LNCaP clone FGC (cell line): Measurements from ENCODE around the gene HYKK.
"Not testable (repeated sequence)": the region's sequence is repeated elsewhere in the genome, so short reads cannot be mapped to it uniquely, and the experiment has no call there.

Experiments
- DNase-seq: peaks from one replicate; pipeline ENCODE4 v3.0.0-alpha.2; 2011; ENCODE audit warnings: low read depth
- H3K4me3 ChIP-seq: 2 replicates; pipeline ENCODE4 v1.5.1; 2011; ENCODE audit warnings: mild to moderate bottlenecking, low read depth, low read length, control low read depth
- CTCF ChIP-seq: IDR thresholded peaks from 2 replicates; pipeline ENCODE4 v1.5.1; 2012; ENCODE audit warnings: mild to moderate bottlenecking; ENCODE audit not compliant: control insufficient read depth, insufficient read depth; ENCODE audit errors: extremely low read depth

HYKK gene

GRCh38 chr15:78481917-78482316 lies 25.5 kb upstream of the HYKK start:
- no peak for TF ChIP-seq CTCF
- H3K4me3 ChIP-seq, result no peak overlapping the region
- DNase-seq, result no peak

GRCh38 chr15:78492872-78493271 lies 14.5 kb upstream of the HYKK start:
- DNase-seq, result no peak
- no peak overlapping the region for H3K4me3 ChIP-seq
- no peak for TF ChIP-seq CTCF

- no peak overlapping the region for H3K4me3 ChIP-seq
- no peak for TF ChIP-seq CTCF
- no peak for DNase-seq
These were observed 5.5 kb upstream of the HYKK start for GRCh38 chr15:78501857-78502256.

- H3K4me3 ChIP-seq, result no peak overlapping the region
- no peak for DNase-seq
- no peak for TF ChIP-seq CTCF
These were observed 4.7 kb upstream of the HYKK start for GRCh38 chr15:78502641-78503040.

- no peak for TF ChIP-seq CTCF
- H3K4me3 ChIP-seq, result peak overlapping the region; percentile 90
- no peak for DNase-seq
These were observed 419 bp downstream of the HYKK start for GRCh38 chr15:78507831-78508160.

GRCh38 chr15:78508272-78508671 lies 895 bp downstream of the HYKK start:
- no peak for DNase-seq
- TF ChIP-seq CTCF, result no peak
- peak overlapping the region; percentile 90 for H3K4me3 ChIP-seq

- no peak for DNase-seq
- no peak for TF ChIP-seq CTCF
- H3K4me3 ChIP-seq, result no peak overlapping the region
These were observed 2.4 kb downstream of the HYKK start for GRCh38 chr15:78509726-78510312.

GRCh38 chr15:78520035-78520434 lies 12.7 kb downstream of the HYKK start:
- H3K4me3 ChIP-seq, DNase-seq: not testable (repeated sequence)
